ENCODE data around the gene GPR146.

- TF ChIP-seq POLR2A (IDR thresholded peaks at IDR 0.05; ENCODE audit: low read depth) (no peak), POLR2AphosphoS5 (IDR thresholded peaks at IDR 0.05) (no peak)
Observed at GRCh38 chr7:1087465-1087814, 43.1 kb downstream of the GPR146 start.

All from esophagus muscularis mucosa (tissue), 2 donors.